ENCODE results near the gene HOXC5. TPM values are rescaled to one million over a fixed set of nuclear protein-coding genes. Genes with fewer than 3 reads are reported as not detected.

The HOXC5 gene
- total RNA-seq, 1 donor: 0.43 TPM

DNA sequence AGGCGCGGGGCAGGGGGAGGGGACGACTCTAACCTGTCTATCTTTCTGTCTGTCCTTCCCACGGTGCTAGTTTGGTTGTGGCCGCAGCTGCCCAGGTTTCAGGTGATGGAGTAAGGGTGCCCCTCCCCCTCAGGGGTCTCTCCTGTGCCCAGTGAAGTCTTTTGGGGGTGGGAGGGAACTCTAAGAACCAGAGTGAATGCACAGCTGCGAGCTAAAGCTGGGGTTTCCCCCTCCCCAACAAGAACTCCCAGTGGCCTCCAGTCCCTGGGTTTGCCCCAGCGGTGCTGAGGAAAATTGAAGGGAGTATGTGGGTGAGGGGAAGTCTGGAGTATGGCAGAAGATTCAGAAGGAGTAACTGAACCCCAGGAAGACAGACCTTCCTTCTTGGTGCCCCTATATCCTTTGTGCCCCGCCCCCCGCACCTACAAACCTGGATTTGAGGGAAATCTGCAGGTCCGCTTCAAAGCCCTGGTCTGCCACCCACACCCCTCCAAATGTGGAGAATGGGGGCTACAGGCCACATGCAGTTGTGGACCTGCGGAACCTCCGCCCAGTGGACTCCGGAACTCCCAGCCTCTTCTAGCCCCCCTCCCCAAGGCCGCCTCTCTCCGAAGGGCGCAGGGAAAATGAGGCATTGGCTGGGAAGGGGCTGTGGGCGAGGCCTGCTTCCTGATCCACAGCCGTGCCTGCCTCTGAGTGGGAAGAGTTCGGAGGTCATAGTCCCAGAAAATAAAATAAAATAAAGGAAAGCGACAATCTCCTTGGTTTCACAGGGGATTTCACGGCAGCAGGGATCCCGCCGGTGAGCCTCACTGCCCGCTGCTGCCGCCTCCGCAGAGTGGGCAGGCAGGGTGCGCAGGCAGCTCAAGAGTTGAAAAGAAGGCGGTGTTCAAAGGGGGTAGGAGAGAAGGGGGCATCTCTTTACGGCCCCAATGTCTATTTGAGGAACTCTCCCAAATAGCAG is 36.3 kb upstream of the HOXC5 start:
- TF ChIP-seq, protein P1, sequence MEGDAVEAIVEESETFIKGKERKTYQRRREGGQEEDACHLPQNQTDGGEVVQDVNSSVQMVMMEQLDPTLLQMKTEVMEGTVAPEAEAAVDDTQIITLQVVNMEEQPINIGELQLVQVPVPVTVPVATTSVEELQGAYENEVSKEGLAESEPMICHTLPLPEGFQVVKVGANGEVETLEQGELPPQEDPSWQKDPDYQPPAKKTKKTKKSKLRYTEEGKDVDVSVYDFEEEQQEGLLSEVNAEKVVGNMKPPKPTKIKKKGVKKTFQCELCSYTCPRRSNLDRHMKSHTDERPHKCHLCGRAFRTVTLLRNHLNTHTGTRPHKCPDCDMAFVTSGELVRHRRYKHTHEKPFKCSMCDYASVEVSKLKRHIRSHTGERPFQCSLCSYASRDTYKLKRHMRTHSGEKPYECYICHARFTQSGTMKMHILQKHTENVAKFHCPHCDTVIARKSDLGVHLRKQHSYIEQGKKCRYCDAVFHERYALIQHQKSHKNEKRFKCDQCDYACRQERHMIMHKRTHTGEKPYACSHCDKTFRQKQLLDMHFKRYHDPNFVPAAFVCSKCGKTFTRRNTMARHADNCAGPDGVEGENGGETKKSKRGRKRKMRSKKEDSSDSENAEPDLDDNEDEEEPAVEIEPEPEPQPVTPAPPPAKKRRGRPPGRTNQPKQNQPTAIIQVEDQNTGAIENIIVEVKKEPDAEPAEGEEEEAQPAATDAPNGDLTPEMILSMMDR (IDR thresholded peaks at IDR 0.05; ENCODE audit: insufficient read depth, low read depth, low read length): no peak
- DNase-seq (ENCODE audit: low read depth): no peak
- peak overlapping the region; percentile 60 for H3K4me3 ChIP-seq (ENCODE audit: low read depth, low read length)

- TF ChIP-seq, protein P1 (IDR thresholded peaks at IDR 0.05; ENCODE audit: insufficient read depth, low read depth, low read length): no peak
- DNase-seq (ENCODE audit: low read depth): no peak
- peak overlapping the region; percentile 30 for H3K4me3 ChIP-seq (ENCODE audit: low read depth, low read length)
Measured at GRCh38 chr12:53997204-53998109, 35.4 kb upstream of the HOXC5 start.

- no peak for DNase-seq (ENCODE audit: low read depth)
- TF ChIP-seq, protein P1 (IDR thresholded peaks at IDR 0.05; ENCODE audit: insufficient read depth, low read depth, low read length): no peak
Measured at GRCh38 chr12:53998110-53998899, 34.5 kb upstream of the HOXC5 start.

DNA sequence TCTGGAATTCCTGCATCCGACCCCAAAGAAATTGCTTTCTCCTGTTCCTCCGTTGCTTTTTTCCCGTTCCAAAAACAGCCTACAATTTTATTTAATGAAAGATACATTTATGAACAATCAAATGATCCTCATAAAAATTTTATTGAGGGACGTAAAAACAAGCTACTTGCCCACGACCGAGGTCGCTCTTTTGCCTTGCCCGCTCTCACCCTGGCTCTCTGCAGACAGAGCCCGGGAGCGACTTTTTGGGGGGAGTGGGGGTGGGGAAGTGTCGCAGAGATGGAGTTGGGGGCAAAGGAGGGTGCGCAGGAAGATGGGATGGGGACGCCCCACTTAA is 34.0 kb upstream of the HOXC5 start:
- DNase-seq (ENCODE audit: low read depth): no peak
- TF ChIP-seq, protein P1 (IDR thresholded peaks at IDR 0.05; ENCODE audit: insufficient read depth, low read depth, low read length): peak; percentile 3
- peak overlapping the region; percentile 83 for H3K4me3 ChIP-seq (ENCODE audit: low read depth, low read length)

More at GRCh38 chr12:53998110-53998899, 34.5 kb upstream of the HOXC5 start:
- peak overlapping the region; percentile 83 for H3K4me3 ChIP-seq (ENCODE audit: low read depth, low read length)

- peak overlapping the region; percentile 83 for H3K4me3 ChIP-seq (ENCODE audit: low read depth, low read length)
- peak; percentile 89 for DNase-seq (ENCODE audit: low read depth)
- TF ChIP-seq, protein P1 (IDR thresholded peaks at IDR 0.05; ENCODE audit: insufficient read depth, low read depth, low read length): no peak
Measured at GRCh38 chr12:53999559-54000115, 33.2 kb upstream of the HOXC5 start.

Measured in fibroblast of villous mesenchyme (primary cell).